ENCODE data around the gene DBNDD1. TPM values are rescaled to one million over a fixed set of nuclear protein-coding genes. Genes with fewer than 3 reads are reported as not detected.

Gene DBNDD1
- polyA plus RNA-seq, 1 of the 3 experiments (the other 2 are of a cell fraction), result 27.9 TPM

- POLR2A ChIA-PET, result interaction anchor here (1.0 to 1.2 kb wide), 3 partner anchors 12 to 90 kb away, joined by 3 to 4 read pairs (median 3); partner anchors contain the start of gene TUBB3
- no peaks in the 10 kb centered on the region for H3K27me3 ChIP-seq (ENCODE audit: insufficient read depth)
- CTCF ChIA-PET, result interaction anchor here (1.5 to 1.9 kb wide), 2 partner anchors 65 to 69 kb away, joined by 3 to 6 read pairs; no protein-coding TSS in a partner anchor
- no peak overlapping the region for H3K9ac ChIP-seq
- WGBS (ENCODE audit: low lambda C conversion rate), result 72% methylated on average over 12 of the region's 13 CpGs
- DNase-seq, result no peak
- no peak for TF ChIP-seq GATA2 (CRISPR knock-in tag; IDR thresholded peaks at IDR 0.05)
- TF ChIP-seq TEAD4 (IDR thresholded peaks at IDR 0.05; ENCODE audit: borderline replicate concordance, insufficient read depth), result no peak
- TF ChIP-seq REST (IDR thresholded peaks at IDR 0.05; ENCODE audit: low read depth, low read length), result no peak
- TF ChIP-seq NFIC (IDR thresholded peaks at IDR 0.05; ENCODE audit: borderline replicate concordance), result no peak
- TF ChIP-seq MAX (IDR thresholded peaks at IDR 0.05; ENCODE audit: low read depth), result no peak
- no peak for TF ChIP-seq ELF1 (IDR thresholded peaks at IDR 0.05)
- no peak for TF ChIP-seq IRF3 (IDR thresholded peaks at IDR 0.05; ENCODE audit: low read depth, low read length)
- no peaks in the 10 kb centered on the region for H3K9me2 ChIP-seq
- no peaks in the 10 kb centered on the region for H4K20me1 ChIP-seq (ENCODE audit: insufficient read depth)
- H3K27ac ChIP-seq (ENCODE audit: low read depth in 2 of 2, low read length in 1 of 2), result no peak overlapping the region
- H3K36me3 ChIP-seq (replicated peaks in 1 of 2; ENCODE audit: control insufficient read depth in 1 of 2, insufficient read depth in 2 of 2, low read length in 1 of 2), result no peaks in the 10 kb centered on the region
- H3K79me2 ChIP-seq (ENCODE audit: insufficient read depth), result no peaks in the 10 kb centered on the region
- H3K4me3 ChIP-seq (ENCODE audit: low read depth in 2 of 2, low read length in 1 of 2), result no peak overlapping the region
- peaks cover 0 to 23% of the 10 kb centered on the region in 2 experiments; a peak in 1 of 4 replicates for H3K4me1 ChIP-seq (ENCODE audit: control insufficient read depth in 1 of 2, insufficient read depth in 2 of 2, low read depth in 1 of 2, low read length in 1 of 2)
- H3K9me3 ChIP-seq, result no peaks in the 10 kb centered on the region
- H3F3A ChIP-seq (replicated peaks; ENCODE audit: insufficient read depth), result peaks cover 4% of the 10 kb centered on the region
- no peak overlapping the region for H2AFZ ChIP-seq (ENCODE audit: low read depth)
- no peak overlapping the region for H3K4me2 ChIP-seq
Measured at GRCh38 chr16:90012991-90013745, 6.1 kb downstream of the DBNDD1 start.

GRCh38 chr16:90011908-90012501, 7.3 kb downstream of the DBNDD1 start:
- H3K4me3 ChIP-seq (ENCODE audit: low read depth in 2 of 2, low read length in 1 of 2), result no peak overlapping the region
- H3K9me2 ChIP-seq, result no peaks in the 10 kb centered on the region
- ChIA-PET CTCF (interaction anchor here (0.8 to 2.3 kb wide), 5 partner anchors 8 to 70 kb away, joined by 3 to 12 read pairs (median 3); partner anchors contain the start of gene DBNDD1), POLR2A (interaction anchor here (1.0 to 1.2 kb wide), 2 partner anchors 12 to 14 kb away, joined by 3 read pairs; no protein-coding TSS in a partner anchor)
- WGBS (ENCODE audit: low lambda C conversion rate), result 94% methylated on average over 9 of the region's 12 CpGs
- no peaks in the 10 kb centered on the region for H4K20me1 ChIP-seq (ENCODE audit: insufficient read depth)
- no peak overlapping the region for H3K4me2 ChIP-seq
- no peaks in the 10 kb centered on the region for H3K9me3 ChIP-seq
- peak overlapping the region in 1 of 2 experiments; percentile 14; a peak in 1 of 4 replicates for H3K27ac ChIP-seq (ENCODE audit: low read depth in 2 of 2, low read length in 1 of 2)
- no peaks in the 10 kb centered on the region for H3F3A ChIP-seq (replicated peaks; ENCODE audit: insufficient read depth)
- H2AFZ ChIP-seq (ENCODE audit: low read depth), result no peak overlapping the region
- H3K79me2 ChIP-seq (ENCODE audit: insufficient read depth), result no peaks in the 10 kb centered on the region
- H3K27me3 ChIP-seq (ENCODE audit: insufficient read depth), result no peaks in the 10 kb centered on the region
- peaks cover 0 to 17% of the 10 kb centered on the region in 2 experiments; a peak in 1 of 4 replicates for H3K4me1 ChIP-seq (ENCODE audit: control insufficient read depth in 1 of 2, insufficient read depth in 2 of 2, low read depth in 1 of 2, low read length in 1 of 2)
- TF ChIP-seq POLR2AphosphoS5 (IDR thresholded peaks at IDR 0.05; ENCODE audit: low read depth, low read length) (no peak), NRF1 (IDR thresholded peaks at IDR 0.05; ENCODE audit: low read depth, low read length) (no peak), FOXJ3 (CRISPR knock-in tag; IDR thresholded peaks at IDR 0.05) (no peak), TCF12 (IDR thresholded peaks at IDR 0.05) (no peak), RFX5 (IDR thresholded peaks at IDR 0.05; ENCODE audit: low read length) (no peak), FOSL2 (IDR thresholded peaks at IDR 0.05; ENCODE audit: borderline replicate concordance, low read depth) (no peak)
- H3K36me3 ChIP-seq (replicated peaks in 1 of 2; ENCODE audit: control insufficient read depth in 1 of 2, insufficient read depth in 2 of 2, low read length in 1 of 2), result no peaks in the 10 kb centered on the region
- DNase-seq, result no peak
- no peak overlapping the region for H3K9ac ChIP-seq

All from SK-N-SH (cell line).